Nasal cavity respiratory epithelium epithelial cell of viscerocranial mucosa (primary cell): ENCODE measurements around the gene NUCB1. TPM values are rescaled to one million over a fixed set of nuclear protein-coding genes. Genes with fewer than 3 reads are reported as not detected.

Experiments used
- total RNA-seq: library from RNA; depleted of rRNA; stranded (reverse); fragments of >200 nt; gene quantifications from 2 replicates; pipeline ENCODE4 v1.2.3, GENCODE V29; 2014

NUCB1 gene
- total RNA-seq: 98.8 and 207 TPM in 2 replicates

GRCh38 chr19:48899781-48900476 lies at the start of gene NUCB1:
NUCB1 (plus strand) TSS chr19:48900312; CDS start chr19:48900797, 485 bp downstream.

GRCh38 chr19:48868114-48868886 lies 31.8 kb upstream of the NUCB1 start, which contains the start of gene PLEKHA4:
PLEKHA4 (minus strand) TSS chr19:48868617; CDS start chr19:48867620, 997 bp downstream.

GRCh38 chr19:48872182-48872883 lies 27.8 kb upstream of the NUCB1 start, which contains the start of gene PPP1R15A:
PPP1R15A (plus strand) TSS chr19:48872421; CDS start chr19:48873234, 813 bp downstream.

GRCh38 chr19:48933382-48933932 lies 33.3 kb downstream of the NUCB1 start, which contains the start of gene DHDH:
DHDH (plus strand) TSS chr19:48933699; CDS start chr19:48933722, 23 bp downstream.

GRCh38 chr19:48954595-48955307 lies 54.6 kb downstream of the NUCB1 start, which contains the start of gene BAX:
BAX (plus strand) TSS chr19:48954875; CDS start chr19:48954929, 54 bp downstream.

GRCh38 chr19:48965040-48965805 lies 65.1 kb downstream of the NUCB1 start, which contains the start of gene FTL:
FTL (plus strand) TSS chr19:48965309; CDS start chr19:48965508, 199 bp downstream.

Other genes with a start within 250 kb of the NUCB1 start
- 0.14 TPM in 1 of 2 replicates, not detected in the other for gene NTN5, start 227.3 kb upstream of the NUCB1 start, total RNA-seq
- 5.1 and 46.3 TPM in 2 replicates for gene FUT2, start 204.3 kb upstream of the NUCB1 start, total RNA-seq
- 0.34 and 0.57 TPM in 2 replicates for gene MAMSTR, start 180.6 kb upstream of the NUCB1 start, total RNA-seq
- 0.71 and 1.4 TPM in 2 replicates for gene RASIP1, start 159.7 kb upstream of the NUCB1 start, total RNA-seq
- gene IZUMO1, start 153.4 kb upstream of the NUCB1 start, total RNA-seq: 0.36 and 0.68 TPM in 2 replicates
- 16.3 and 30.4 TPM in 2 replicates for gene FUT1, start 147.7 kb upstream of the NUCB1 start, total RNA-seq
- 0.21 and 0.34 TPM in 2 replicates for gene FGF21, start 144.8 kb upstream of the NUCB1 start, total RNA-seq
- gene BCAT2, start 89.3 kb upstream of the NUCB1 start, total RNA-seq: 21.9 and 27.1 TPM in 2 replicates
- gene HSD17B14, start 63.8 kb upstream of the NUCB1 start, total RNA-seq: 2.9 and 5.1 TPM in 2 replicates
- 1.0 and 4.2 TPM in 2 replicates for gene PLEKHA4, start 31.7 kb upstream of the NUCB1 start, total RNA-seq
- gene PPP1R15A, start 27.9 kb upstream of the NUCB1 start, total RNA-seq: 194 and 385 TPM in 2 replicates
- gene TULP2, start 1.6 kb upstream of the NUCB1 start, total RNA-seq: 0.34 TPM in 1 of 2 replicates, not detected in the other
- gene DHDH, start 33.4 kb downstream of the NUCB1 start, total RNA-seq: 1.6 and 14.7 TPM in 2 replicates
- 55.3 and 64.6 TPM in 2 replicates for gene BAX, start 54.6 kb downstream of the NUCB1 start, total RNA-seq
- gene FTL, start 65.0 kb downstream of the NUCB1 start, total RNA-seq: 3,338 and 4,738 TPM in 2 replicates
- gene GYS1, start 93.0 kb downstream of the NUCB1 start, total RNA-seq: 27.7 and 52.4 TPM in 2 replicates
- gene RUVBL2, start 93.6 kb downstream of the NUCB1 start, total RNA-seq: 140 and 155 TPM in 2 replicates
- 0.21 and 0.34 TPM in 2 replicates for gene LHB, start 116.8 kb downstream of the NUCB1 start, total RNA-seq
- not detected in 2 replicates for gene CGB3, start 124.0 kb downstream of the NUCB1 start, total RNA-seq
- not detected in 2 replicates for gene CGB2, start 131.6 kb downstream of the NUCB1 start, total RNA-seq
- gene CGB1, start 136.6 kb downstream of the NUCB1 start, total RNA-seq: not detected in 2 replicates
- gene CGB5, start 143.5 kb downstream of the NUCB1 start, total RNA-seq: not detected in 2 replicates
- gene CGB8, start 148.8 kb downstream of the NUCB1 start, total RNA-seq: not detected in 2 replicates
- 1.4 and 2.3 TPM in 2 replicates for gene CGB7, start 157.4 kb downstream of the NUCB1 start, total RNA-seq
- 4.9 and 5.5 TPM in 2 replicates for gene NTF4, start 164.5 kb downstream of the NUCB1 start, total RNA-seq
- under 0.01 TPM in 2 replicates for gene KCNA7, start 172.4 kb downstream of the NUCB1 start, total RNA-seq
- gene SNRNP70, start 185.1 kb downstream of the NUCB1 start, total RNA-seq: 67.0 and 139 TPM in 2 replicates
- 3.6 and 5.1 TPM in 2 replicates for gene LIN7B, start 214.1 kb downstream of the NUCB1 start, total RNA-seq
- 1.7 and 2.7 TPM in 2 replicates for gene C19orf73, start 218.8 kb downstream of the NUCB1 start, total RNA-seq
- gene PPFIA3, start 219.2 kb downstream of the NUCB1 start, total RNA-seq: 2.5 and 3.8 TPM in 2 replicates